Transverse colon (tissue), 4 donors: ENCODE measurements around the gene PPP6R3. TPM values are rescaled to one million over a fixed set of nuclear protein-coding genes. Genes with fewer than 3 reads are reported as not detected.
A peak's percentile ranks its signal among the peaks of the same experiment; 100 is the strongest.

Source experiments
- DNase-seq: peaks from one replicate; pipeline ENCODE4 v3.0.0-alpha.2; 2019
- H3K27ac ChIP-seq, 4 donors: fragments of 200-600 bp; sonication (generic); 2 replicates each; pipeline ENCODE4 v1.5.1; 2016 to 2018; ENCODE audit warnings: inconsistent platforms in 4 of 4
- H3K27me3 ChIP-seq: fragments of 200-600 bp; sonication (generic); 2 replicates; pipeline ENCODE4 v1.5.1; 2017; ENCODE audit warnings: inconsistent platforms
- H3K36me3 ChIP-seq, 4 donors: fragments of 200-600 bp; sonication (generic); 2 replicates each; pipeline ENCODE4 v1.5.1; 2017 to 2019; ENCODE audit warnings: inconsistent platforms in 4 of 4
- H3K4me1 ChIP-seq, 4 donors: fragments of 200-600 bp; sonication (generic); 2 replicates each; pipeline ENCODE4 v1.5.1; 2017 to 2020; ENCODE audit warnings: inconsistent platforms in 4 of 4
- H3K4me3 ChIP-seq, 4 donors: fragments of 200-600 bp; sonication (generic); 1 replicate in 1 of 4; 2 replicates in 3 of 4; pipeline versions ENCODE4 v1.5.1 to v1.6.1; 2017 to 2019; ENCODE audit warnings: inconsistent platforms in 4 of 4
- H3K9me3 ChIP-seq, 2 donors: fragments of 200-600 bp; sonication (generic); 2 replicates each; pipeline ENCODE4 v1.5.1; 2017 to 2019; ENCODE audit warnings: inconsistent platforms in 2 of 2
- EP300 ChIP-seq: sonication (generic); formaldehyde crosslinking; IDR thresholded peaks from one replicate; pipeline ENCODE4 v1.6.1; 2017; ENCODE audit warnings: antibody characterized with exemption, low read depth
- POLR2A ChIP-seq: fragments of 450-650 bp; IDR thresholded peaks from one replicate; pipeline ENCODE4 v1.6.1; 2016; ENCODE audit warnings: antibody characterized with exemption, mild to moderate bottlenecking, moderate library complexity
- POLR2AphosphoS5 ChIP-seq, 3 donors: sonication (generic); formaldehyde crosslinking; IDR thresholded peaks; one replicate each; pipeline ENCODE4 v1.6.1; 2016; ENCODE audit warnings: antibody characterized with exemption in 3 of 3
- WGBS, 2 donors: methylation state at CpG; one replicate each; pipeline ENCODE4 v1.1.5; 2018; ENCODE audit warnings: low coverage in 1 of 2; 5-methylcytosine and 5-hydroxymethylcytosine counted together
- in situ Hi-C, 4 donors: fragments of 200-750 bp; cut with MboI; loops; one replicate each; pipeline versions ENCODE4 v1.15.0 to v1.15.1; 2017; ENCODE audit warnings: low sequenced_read_pairs in 3 of 4, low pct_ligation_motif_present in 1 of 4, low pct_unique_long_range_greater_than_20kb in 1 of 4
- intact Hi-C: fragments of 100-400 bp; cut with DNase I; formaldehyde crosslinking; loops from one replicate; pipeline ENCODE4 v1.15.1; 2023; ENCODE audit warnings: low total_unique reads
- total RNA-seq, 4 donors: library from RNA; depleted of rRNA; stranded (reverse); fragments of >200 nt; gene quantifications; one replicate each; pipeline ENCODE4 v1.1.0, GENCODE V29; 2016
- TF ChIP-seq, protein P1 (sequence below), 5 experiments: fragments of 200-600 bp in 3 of 5; fragments of 450-650 bp in 2 of 5; sonication (generic) in 3 of 5; IDR thresholded peaks; 1 replicate in 2 of 5; 2 replicates in 3 of 5; pipeline ENCODE4 v1.5.1; 2016 to 2017; ENCODE audit warnings: antibody characterized with exemption in 5 of 5, inconsistent platforms in 3 of 5, mild to moderate bottlenecking in 2 of 5, moderate library complexity in 1 of 5

Gene PPP6R3
- total RNA-seq, 4 donors from 2014 or later, result 89.8 to 158 (median 117) TPM

DNA sequence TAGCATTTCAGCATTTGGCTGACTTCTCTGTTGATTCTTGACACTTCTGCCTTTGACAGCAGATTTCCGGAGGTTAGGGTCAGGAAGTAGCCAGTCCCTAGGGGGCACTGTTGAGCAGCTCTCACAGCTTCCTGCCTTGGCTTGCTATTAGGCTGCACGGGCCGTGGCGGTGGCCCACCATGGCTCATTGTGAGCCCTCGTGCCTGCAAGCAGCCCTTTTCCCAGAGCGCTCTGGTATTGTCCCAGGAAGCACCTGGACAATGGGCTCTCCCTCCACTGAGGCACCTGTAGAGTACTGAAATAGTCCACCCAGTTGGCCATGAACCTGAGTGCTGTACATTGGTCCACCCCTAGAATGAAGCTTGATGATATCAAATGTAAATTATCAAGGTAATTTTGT lies 123.5 kb downstream of the PPP6R3 start:
- peaks cover 0 to 34% (median 0%) of the 10 kb centered on the region in 4 donors for H3K36me3 ChIP-seq
- peak; percentile 40 for DNase-seq
- TF ChIP-seq POLR2AphosphoS5 (IDR thresholded peaks at IDR 0.05) (no peak), POLR2A (no peak), EP300 (no peak)
- TF ChIP-seq, protein P1, sequence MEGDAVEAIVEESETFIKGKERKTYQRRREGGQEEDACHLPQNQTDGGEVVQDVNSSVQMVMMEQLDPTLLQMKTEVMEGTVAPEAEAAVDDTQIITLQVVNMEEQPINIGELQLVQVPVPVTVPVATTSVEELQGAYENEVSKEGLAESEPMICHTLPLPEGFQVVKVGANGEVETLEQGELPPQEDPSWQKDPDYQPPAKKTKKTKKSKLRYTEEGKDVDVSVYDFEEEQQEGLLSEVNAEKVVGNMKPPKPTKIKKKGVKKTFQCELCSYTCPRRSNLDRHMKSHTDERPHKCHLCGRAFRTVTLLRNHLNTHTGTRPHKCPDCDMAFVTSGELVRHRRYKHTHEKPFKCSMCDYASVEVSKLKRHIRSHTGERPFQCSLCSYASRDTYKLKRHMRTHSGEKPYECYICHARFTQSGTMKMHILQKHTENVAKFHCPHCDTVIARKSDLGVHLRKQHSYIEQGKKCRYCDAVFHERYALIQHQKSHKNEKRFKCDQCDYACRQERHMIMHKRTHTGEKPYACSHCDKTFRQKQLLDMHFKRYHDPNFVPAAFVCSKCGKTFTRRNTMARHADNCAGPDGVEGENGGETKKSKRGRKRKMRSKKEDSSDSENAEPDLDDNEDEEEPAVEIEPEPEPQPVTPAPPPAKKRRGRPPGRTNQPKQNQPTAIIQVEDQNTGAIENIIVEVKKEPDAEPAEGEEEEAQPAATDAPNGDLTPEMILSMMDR (IDR thresholded peaks at IDR 0.05), result peak; percentile 38 to 58 (median 47)
- in situ Hi-C loops (no loop called here), intact Hi-C loops (no loop called here)
- no peaks in the 10 kb centered on the region for H3K27me3 ChIP-seq
- 33 to 61% methylated on average over 1 to 6 of the region's 6 CpGs for WGBS, 2 donors
- no peak overlapping the region for H3K27ac ChIP-seq
- H3K9me3 ChIP-seq, result no peaks in the 10 kb centered on the region
- peaks cover 0 to 5% (median 0%) of the 10 kb centered on the region in 4 donors for H3K4me1 ChIP-seq
- H3K4me3 ChIP-seq, result no peak overlapping the region

DNA sequence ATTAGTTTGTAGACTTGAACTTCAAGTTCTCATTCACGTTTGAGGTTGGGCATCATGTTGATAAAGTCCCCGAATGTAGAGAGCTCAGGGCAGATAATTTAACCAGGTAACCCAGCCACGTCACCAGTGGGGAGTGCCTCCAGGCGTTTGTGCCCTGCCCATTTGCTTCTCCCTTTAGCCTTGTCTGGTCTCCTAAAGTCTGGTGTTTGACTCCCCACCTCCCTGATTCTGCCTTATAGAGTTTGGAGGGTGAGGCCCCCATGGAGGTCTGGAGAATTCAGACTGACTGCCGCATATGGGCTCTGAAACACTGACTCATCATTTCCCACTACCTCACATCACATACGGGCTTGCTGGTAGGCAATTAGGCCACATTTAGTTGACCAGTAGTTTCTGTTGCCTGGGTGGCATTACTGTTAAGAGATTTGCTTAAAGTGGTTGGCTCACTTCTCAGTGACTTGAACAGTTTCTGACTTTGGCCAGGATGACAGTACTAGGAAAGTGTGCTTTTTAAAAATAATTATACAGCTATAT lies 124.5 kb downstream of the PPP6R3 start:
- WGBS, 2 donors, result 75 to 85% methylated on average over 5 to 6 of the region's 6 CpGs
- Histone ChIP-seq H3K4me3 (no peak overlapping the region), H3K4me1 (peaks cover 0 to 5% (median 0%) of the 10 kb centered on the region in 4 donors), H3K36me3 (peaks cover 0 to 34% (median 0%) of the 10 kb centered on the region in 4 donors), H3K9me3 (no peaks in the 10 kb centered on the region), H3K27ac (no peak overlapping the region), H3K27me3 (no peaks in the 10 kb centered on the region)
- DNase-seq, result no peak
- TF ChIP-seq POLR2A (no peak), POLR2AphosphoS5 (IDR thresholded peaks at IDR 0.05) (no peak), EP300 (no peak)
- TF ChIP-seq, protein P1 (IDR thresholded peaks at IDR 0.05), result no peak
- in situ Hi-C loops (no loop called here), intact Hi-C loops (no loop called here)

DNA sequence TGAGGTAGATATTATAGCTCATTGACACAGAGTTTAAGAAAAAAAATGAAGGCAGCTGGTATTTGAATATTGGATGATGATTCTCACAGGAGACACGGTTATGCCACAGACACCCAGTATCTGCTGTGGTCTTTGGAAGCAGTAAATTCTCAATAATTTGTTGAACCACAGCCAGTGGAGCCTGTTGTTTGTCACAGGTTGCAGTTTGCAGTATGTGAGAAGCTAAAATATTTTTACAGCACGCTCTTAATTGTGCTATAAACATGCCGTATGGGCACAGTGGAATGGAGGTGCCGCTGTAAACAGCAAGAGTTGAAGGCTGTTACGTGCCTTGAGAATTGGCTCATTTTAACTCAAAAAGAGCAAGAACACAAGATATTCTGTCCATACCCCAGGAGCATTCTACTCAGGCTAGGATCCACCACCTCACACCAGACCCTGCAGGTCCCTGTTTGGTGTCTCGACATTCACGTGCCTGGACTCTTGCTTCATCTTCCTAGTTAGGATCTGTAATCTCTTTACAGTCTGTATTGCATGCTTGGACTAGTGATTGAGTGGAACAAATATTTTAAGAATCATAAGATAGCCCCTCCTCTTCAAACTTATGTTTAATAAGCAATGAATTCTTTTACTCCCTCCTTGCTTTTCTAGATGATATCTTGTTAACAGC lies 129.1 kb downstream of the PPP6R3 start:
- Histone ChIP-seq H3K9me3 (no peaks in the 10 kb centered on the region), H3K27ac (no peak overlapping the region), H3K4me1 (no peaks in the 10 kb centered on the region), H3K27me3 (no peaks in the 10 kb centered on the region), H3K36me3 (peaks cover 0 to 69% (median 16%) of the 10 kb centered on the region in 4 donors), H3K4me3 (no peak overlapping the region)
- intact Hi-C loops, result no loop called here
- TF ChIP-seq EP300 (no peak), POLR2A (no peak), POLR2AphosphoS5 (IDR thresholded peaks at IDR 0.05) (no peak)
- TF ChIP-seq, protein P1 (IDR thresholded peaks at IDR 0.05), result no peak
- no peak for DNase-seq
- in situ Hi-C loops, result no loop called here
- 73 to 80% methylated on average over 7 of the region's 7 CpGs for WGBS, 2 donors

DNA sequence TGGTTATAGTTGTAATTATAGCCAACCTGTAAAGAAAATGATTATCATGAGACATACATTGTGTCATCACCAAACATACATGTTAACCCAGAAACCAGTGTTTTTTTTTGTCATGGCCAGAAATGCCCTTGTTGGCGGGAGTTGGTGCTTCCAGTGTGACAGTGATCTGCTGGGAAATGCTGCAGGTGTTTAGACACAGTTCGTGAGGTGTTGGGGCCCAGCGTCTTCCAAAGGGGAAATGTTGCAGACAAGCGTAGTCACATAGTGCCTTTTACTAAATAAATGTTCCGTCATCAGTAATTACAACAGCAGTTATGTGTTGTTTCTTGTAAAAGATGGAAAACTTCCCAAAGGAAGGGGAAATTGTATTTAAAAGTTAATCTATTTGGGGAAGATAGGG lies 131.2 kb downstream of the PPP6R3 start:
- H3K27me3 ChIP-seq, result no peaks in the 10 kb centered on the region
- no peak overlapping the region for H3K4me3 ChIP-seq
- no peaks in the 10 kb centered on the region for H3K4me1 ChIP-seq
- H3K9me3 ChIP-seq, result no peaks in the 10 kb centered on the region
- 92 to 93% methylated on average over 5 of the region's 5 CpGs for WGBS, 2 donors
- DNase-seq, result no peak
- intact Hi-C loops (no loop called here), in situ Hi-C loops (no loop called here)
- TF ChIP-seq, protein P1 (IDR thresholded peaks at IDR 0.05), result no peak
- no peak for TF ChIP-seq POLR2AphosphoS5 (IDR thresholded peaks at IDR 0.05)
- TF ChIP-seq EP300, result no peak
- TF ChIP-seq POLR2A, result no peak
- no peak overlapping the region for H3K27ac ChIP-seq
- peaks cover 0 to 65% (median 23%) of the 10 kb centered on the region in 4 donors for H3K36me3 ChIP-seq
